ENCODE measurements around the gene WDR27. TPM values are rescaled to one million over a fixed set of nuclear protein-coding genes. Genes with fewer than 3 reads are reported as not detected.
A peak's percentile ranks its signal among the peaks of the same experiment; 100 is the strongest.
"Not testable (repeated sequence)": the region's sequence is repeated elsewhere in the genome, so short reads cannot be mapped to it uniquely, and the experiment has no call there.

WDR27 gene
- total RNA-seq, 1 donor from 2014 or later = 128 TPM

GRCh38 chr6:169707772-169708171 lies 5.9 kb upstream of the WDR27 start:
- no peak for DNase-seq (ENCODE audit: low spot score in 2 of 2, unreplicated experiment in 2 of 2)
- Mint-ChIP-seq H3K27me3 (ENCODE audit: low read depth) (no peaks in the 10 kb centered on the region), H3K4me3 (no peak overlapping the region), H3K4me1 (peaks cover 21% of the 10 kb centered on the region), H3K36me3 (peaks cover 20% of the 10 kb centered on the region), H3K9me3 (no peaks in the 10 kb centered on the region), H3K27ac (no peak overlapping the region)
- TF ChIP-seq CTCF (IDR thresholded peaks at IDR 0.05; ENCODE audit: unreplicated experiment) = no peak

- DNase-seq (ENCODE audit: low spot score in 2 of 2, unreplicated experiment in 2 of 2) = no peak
- TF ChIP-seq CTCF (IDR thresholded peaks at IDR 0.05; ENCODE audit: unreplicated experiment) = no peak
- H3K36me3 Mint-ChIP-seq = peaks cover 8% of the 10 kb centered on the region
- no peaks in the 10 kb centered on the region for H3K27me3 Mint-ChIP-seq (ENCODE audit: low read depth)
- H3K4me3 Mint-ChIP-seq = peak overlapping the region; percentile 79
- peak overlapping the region; percentile 81 for H3K27ac Mint-ChIP-seq
- H3K4me1 Mint-ChIP-seq = peaks cover 37% of the 10 kb centered on the region
- no peaks in the 10 kb centered on the region for H3K9me3 Mint-ChIP-seq
These were observed 1.0 kb upstream of the WDR27 start for GRCh38 chr6:169702840-169703246.

GRCh38 chr6:169701311-169701953 lies 397 bp downstream of the WDR27 start:
- DNase-seq (ENCODE audit: low spot score in 2 of 2, unreplicated experiment in 2 of 2) = no peak
- Mint-ChIP-seq H3K4me1 (peaks cover 37% of the 10 kb centered on the region), H3K27me3 (ENCODE audit: low read depth) (no peaks in the 10 kb centered on the region), H3K36me3 (peaks cover 9% of the 10 kb centered on the region), H3K27ac (peak overlapping the region; percentile 92), H3K9me3 (peaks cover under 1% of the 10 kb centered on the region), H3K4me3 (peak overlapping the region; percentile 90)
- TF ChIP-seq CTCF (IDR thresholded peaks at IDR 0.05; ENCODE audit: unreplicated experiment) = no peak

GRCh38 chr6:169700296-169700695 lies 1.5 kb downstream of the WDR27 start:
- no peak for DNase-seq (ENCODE audit: low spot score in 2 of 2, unreplicated experiment in 2 of 2)
- peaks cover 37% of the 10 kb centered on the region for H3K4me1 Mint-ChIP-seq
- H3K27ac Mint-ChIP-seq = peak overlapping the region; percentile 82
- no peak for TF ChIP-seq CTCF (IDR thresholded peaks at IDR 0.05; ENCODE audit: unreplicated experiment)
- no peaks in the 10 kb centered on the region for H3K27me3 Mint-ChIP-seq (ENCODE audit: low read depth)
- H3K9me3 Mint-ChIP-seq = peaks cover 6% of the 10 kb centered on the region
- H3K36me3 Mint-ChIP-seq = peaks cover 18% of the 10 kb centered on the region
- H3K4me3 Mint-ChIP-seq = peak overlapping the region; percentile 90

GRCh38 chr6:169697115-169697514 lies 4.7 kb downstream of the WDR27 start:
- not testable (repeated sequence) for H3K4me3 Mint-ChIP-seq; H3K27me3 Mint-ChIP-seq (ENCODE audit: low read depth); H3K27ac Mint-ChIP-seq; DNase-seq (ENCODE audit: low spot score in 2 of 2, unreplicated experiment in 2 of 2)
- Mint-ChIP-seq H3K4me1 (peaks cover 16% of the 10 kb centered on the region), H3K9me3 (peaks cover 18% of the 10 kb centered on the region), H3K36me3 (peaks cover 39% of the 10 kb centered on the region)

DNA sequence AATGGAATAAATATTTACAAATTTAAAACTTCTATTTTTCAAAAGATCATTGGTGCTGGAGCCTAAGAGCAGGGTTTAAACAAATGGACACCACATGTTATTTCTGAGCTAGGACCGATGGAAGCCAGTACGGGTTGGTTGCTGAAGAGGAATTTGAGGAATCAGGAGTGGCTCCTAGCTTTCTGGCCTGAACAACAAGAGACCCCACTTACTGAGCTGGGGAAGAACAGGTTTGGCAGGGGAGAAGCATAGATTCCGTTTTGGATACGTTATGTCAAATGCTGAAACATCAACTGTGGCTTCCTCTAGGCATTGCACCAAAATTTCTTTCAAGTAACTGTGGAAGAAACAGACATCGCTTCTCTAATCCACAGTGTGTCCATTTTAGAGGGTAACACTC lies 6.7 kb downstream of the WDR27 start:
- no peak for DNase-seq (ENCODE audit: low spot score in 2 of 2, unreplicated experiment in 2 of 2)
- H3K9me3 Mint-ChIP-seq = peaks cover 28% of the 10 kb centered on the region
- H3K27ac Mint-ChIP-seq = no peak overlapping the region
- no peak overlapping the region for H3K4me3 Mint-ChIP-seq
- TF ChIP-seq CTCF (IDR thresholded peaks at IDR 0.05; ENCODE audit: unreplicated experiment) = no peak
- peaks cover 6% of the 10 kb centered on the region for H3K4me1 Mint-ChIP-seq
- no peaks in the 10 kb centered on the region for H3K27me3 Mint-ChIP-seq (ENCODE audit: low read depth)
- peaks cover 53% of the 10 kb centered on the region for H3K36me3 Mint-ChIP-seq

Data from mesothelial cell of epicardium (in vitro differentiated cells).